ENCODE results near the gene SORCS2. TPM values are rescaled to one million over a fixed set of nuclear protein-coding genes. Genes with fewer than 3 reads are reported as not detected.
A peak's percentile ranks its signal among the peaks of the same experiment; 100 is the strongest.

The SORCS2 gene
- total and polyA plus RNA-seq, 7 donors, result 0.18 to 1.5 (median 0.36) TPM

- Histone ChIP-seq H3K9me3 (no peaks in the 10 kb centered on the region), H3K27ac (no peak overlapping the region), H3K27me3 (ENCODE audit: insufficient read depth in 3 of 3, low read length in 2 of 3) (no peaks in the 10 kb centered on the region), H3K36me3 (ENCODE audit: insufficient read depth in 1 of 2, low read depth in 1 of 2) (no peaks in the 10 kb centered on the region), H3K4me1 (no peaks in the 10 kb centered on the region), H3K4me3 (no peak overlapping the region)
- ATAC-seq (no peak), DNase-seq (peak in 1 of 2 donors; percentile 23)
- TF ChIP-seq, protein P1, sequence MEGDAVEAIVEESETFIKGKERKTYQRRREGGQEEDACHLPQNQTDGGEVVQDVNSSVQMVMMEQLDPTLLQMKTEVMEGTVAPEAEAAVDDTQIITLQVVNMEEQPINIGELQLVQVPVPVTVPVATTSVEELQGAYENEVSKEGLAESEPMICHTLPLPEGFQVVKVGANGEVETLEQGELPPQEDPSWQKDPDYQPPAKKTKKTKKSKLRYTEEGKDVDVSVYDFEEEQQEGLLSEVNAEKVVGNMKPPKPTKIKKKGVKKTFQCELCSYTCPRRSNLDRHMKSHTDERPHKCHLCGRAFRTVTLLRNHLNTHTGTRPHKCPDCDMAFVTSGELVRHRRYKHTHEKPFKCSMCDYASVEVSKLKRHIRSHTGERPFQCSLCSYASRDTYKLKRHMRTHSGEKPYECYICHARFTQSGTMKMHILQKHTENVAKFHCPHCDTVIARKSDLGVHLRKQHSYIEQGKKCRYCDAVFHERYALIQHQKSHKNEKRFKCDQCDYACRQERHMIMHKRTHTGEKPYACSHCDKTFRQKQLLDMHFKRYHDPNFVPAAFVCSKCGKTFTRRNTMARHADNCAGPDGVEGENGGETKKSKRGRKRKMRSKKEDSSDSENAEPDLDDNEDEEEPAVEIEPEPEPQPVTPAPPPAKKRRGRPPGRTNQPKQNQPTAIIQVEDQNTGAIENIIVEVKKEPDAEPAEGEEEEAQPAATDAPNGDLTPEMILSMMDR (IDR thresholded peaks at IDR 0.05), result no peak
- intact Hi-C loops (cut with DNase I), result no loop called here
- WGBS, 3 donors, result 85 to 93% (median 90%) methylated on average over 19 of the region's 19 CpGs
Observed at GRCh38 chr4:7737752-7738457, 545.6 kb downstream of the SORCS2 start.

DNA sequence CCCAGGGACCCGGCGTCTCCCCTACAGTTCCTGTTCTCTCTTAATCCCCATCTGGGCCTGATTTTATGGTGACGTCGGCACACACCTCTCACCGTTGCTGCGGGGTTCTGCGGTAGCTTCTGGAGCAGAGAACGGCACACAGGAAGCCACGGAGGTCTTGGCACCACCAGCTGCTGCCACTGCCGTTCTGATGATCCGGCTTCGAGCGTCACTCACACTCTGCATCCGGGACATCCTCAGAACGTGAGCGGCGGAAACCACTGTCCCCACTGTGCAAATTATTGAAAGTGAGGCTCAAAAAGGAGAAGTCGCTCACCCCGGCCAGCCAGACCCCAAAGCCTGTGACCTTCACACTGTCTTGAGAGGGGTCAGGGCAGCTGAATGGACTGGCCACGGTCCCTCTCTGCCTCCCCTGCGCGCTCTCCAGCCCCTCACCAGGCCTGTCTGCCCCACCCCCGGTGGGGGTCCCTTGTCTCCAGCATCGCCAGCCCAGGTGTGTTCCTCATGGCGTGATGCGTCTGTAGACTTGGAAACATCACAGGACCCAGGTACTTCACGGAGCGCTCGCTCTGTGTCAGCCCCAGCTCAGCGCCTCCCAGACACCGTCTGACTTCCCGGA lies 546.2 kb downstream of the SORCS2 start:
- Histone ChIP-seq H3K27me3 (ENCODE audit: insufficient read depth in 3 of 3, low read length in 2 of 3) (no peaks in the 10 kb centered on the region), H3K4me3 (no peak overlapping the region), H3K4me1 (no peaks in the 10 kb centered on the region), H3K9me3 (no peaks in the 10 kb centered on the region), H3K27ac (no peak overlapping the region), H3K36me3 (ENCODE audit: insufficient read depth in 1 of 2, low read depth in 1 of 2) (no peaks in the 10 kb centered on the region)
- 88 to 89% (median 88%) methylated on average over 32 of the region's 32 CpGs for WGBS, 3 donors
- intact Hi-C loops (cut with DNase I), result no loop called here
- ATAC-seq (no peak), DNase-seq (peak in 1 of 2 donors; percentile 34)
- TF ChIP-seq, protein P1 (IDR thresholded peaks at IDR 0.05), result no peak

DNA sequence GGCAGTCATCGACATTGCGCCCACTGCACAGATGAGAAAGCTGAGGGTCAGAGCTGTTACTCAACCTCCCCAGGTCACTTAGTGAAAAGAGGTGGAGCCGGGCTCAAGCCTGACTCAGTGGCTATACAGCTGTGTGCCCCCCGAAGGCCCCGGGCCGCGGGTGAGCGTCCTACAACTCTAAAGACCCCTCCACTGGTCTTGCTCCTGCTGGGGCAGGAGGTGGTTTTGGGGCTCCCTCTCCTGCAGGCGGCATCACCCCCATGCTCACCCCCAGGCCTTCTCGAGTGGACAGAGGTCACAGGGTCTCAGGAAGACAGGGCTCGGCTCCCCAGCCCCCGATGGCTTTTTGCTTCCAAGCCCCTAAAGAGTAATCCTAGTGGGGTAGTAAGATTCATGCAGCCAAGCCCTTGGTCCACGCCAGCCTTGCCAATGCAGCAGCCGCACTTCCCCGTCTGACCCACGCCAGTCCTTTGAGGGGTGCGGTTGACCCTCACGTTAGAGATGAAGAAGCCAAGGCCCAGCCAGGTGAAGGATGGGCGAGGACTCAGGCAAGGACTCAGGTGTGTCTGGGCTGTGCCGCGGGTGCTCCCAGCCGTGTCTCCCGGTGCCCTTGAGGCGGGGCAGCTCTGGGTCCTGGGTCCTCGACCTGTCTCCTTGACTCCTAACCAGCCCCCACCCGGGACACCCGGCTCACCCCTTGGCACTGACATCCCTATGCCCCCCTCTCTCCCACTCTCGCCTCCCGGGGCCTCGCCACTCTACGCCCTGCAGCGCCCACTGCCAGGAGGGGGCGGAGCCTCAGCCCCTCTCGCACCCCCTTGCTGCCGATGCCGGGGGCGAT lies 547.0 kb downstream of the SORCS2 start:
- ATAC-seq, result no peak
- H3K27me3 ChIP-seq (ENCODE audit: insufficient read depth in 3 of 3, low read length in 2 of 3), result no peaks in the 10 kb centered on the region
- WGBS, 3 donors, result 91 to 94% (median 92%) methylated on average over 34 to 37 of the region's 37 CpGs
- no peak overlapping the region for H3K4me3 ChIP-seq
- intact Hi-C loops (cut with DNase I), result no loop called here
- H3K9me3 ChIP-seq, result no peaks in the 10 kb centered on the region
- no peaks in the 10 kb centered on the region for H3K4me1 ChIP-seq
- peak in 1 of 2 donors; percentile 45 for DNase-seq
- no peak overlapping the region for H3K27ac ChIP-seq
- no peaks in the 10 kb centered on the region for H3K36me3 ChIP-seq (ENCODE audit: insufficient read depth in 1 of 2, low read depth in 1 of 2)
- TF ChIP-seq, protein P1 (IDR thresholded peaks at IDR 0.05), result no peak

DNA sequence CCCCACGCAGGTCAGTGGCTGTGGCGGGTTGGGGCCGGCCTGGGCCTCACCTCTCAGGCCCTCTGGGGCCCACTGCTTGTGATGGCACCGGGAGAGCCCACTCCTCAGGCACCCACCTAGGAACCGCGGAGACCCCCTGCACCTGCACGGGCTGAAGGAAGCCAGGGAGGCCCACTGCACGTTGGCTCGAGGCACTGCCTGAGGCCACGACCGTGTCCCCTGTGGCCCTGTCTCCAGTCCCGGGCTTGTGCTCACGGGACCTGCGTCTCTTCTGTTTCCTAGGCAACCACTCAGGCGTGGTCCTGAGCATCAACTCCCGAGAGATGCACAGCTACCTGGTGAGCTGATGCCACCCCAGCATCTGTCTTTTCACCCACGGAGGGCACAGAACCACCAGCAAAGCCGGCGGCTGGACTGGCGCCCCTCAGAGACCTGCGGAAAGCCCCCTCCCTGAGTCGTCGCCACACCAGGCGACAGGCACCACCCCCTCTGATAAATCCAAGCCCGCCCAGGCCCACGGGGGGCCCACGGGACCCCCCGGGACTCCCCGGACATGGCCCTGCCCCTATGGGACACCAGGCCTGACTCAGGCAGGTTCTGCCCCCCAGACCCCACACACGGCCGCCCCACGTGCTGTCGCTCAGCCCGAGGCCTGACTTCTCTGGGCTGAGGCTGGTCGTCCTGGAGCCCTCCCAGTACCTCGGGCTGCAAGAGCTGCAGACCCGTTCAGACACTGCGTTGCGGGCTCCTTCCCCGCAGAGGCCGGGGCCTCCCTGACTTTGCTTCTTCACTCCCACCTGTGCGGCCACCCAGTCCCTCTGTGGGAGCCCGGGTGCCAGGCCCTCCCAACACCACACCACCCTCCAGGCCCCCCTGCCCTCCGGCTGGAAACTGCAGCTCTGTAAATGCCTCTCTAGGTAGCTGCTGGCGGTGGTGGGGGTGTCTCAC lies 547.9 kb downstream of the SORCS2 start:
- peak in 1 of 2 donors; percentile 43 for DNase-seq

More for the DNA sequence above, 547.9 kb downstream of the SORCS2 start:
- WGBS, 3 donors, result 92 to 93% (median 92%) methylated on average over 43 to 45 of the region's 45 CpGs
- no peak for ATAC-seq
- Histone ChIP-seq H3K27me3 (ENCODE audit: insufficient read depth in 3 of 3, low read length in 2 of 3) (no peaks in the 10 kb centered on the region), H3K9me3 (no peaks in the 10 kb centered on the region), H3K36me3 (ENCODE audit: insufficient read depth in 1 of 2, low read depth in 1 of 2) (no peaks in the 10 kb centered on the region), H3K4me1 (no peaks in the 10 kb centered on the region), H3K4me3 (no peak overlapping the region), H3K27ac (no peak overlapping the region)
- intact Hi-C loops (cut with DNase I), result no loop called here
- TF ChIP-seq, protein P1 (IDR thresholded peaks at IDR 0.05), result no peak

All from psoas muscle (tissue), 8 donors.